Neural progenitor cell (in vitro differentiated cells): ENCODE data around the gene HYOU1. TPM values are rescaled to one million over a fixed set of nuclear protein-coding genes. Genes with fewer than 3 reads are reported as not detected.
"Not testable (repeated sequence)": the region's sequence is repeated elsewhere in the genome, so short reads cannot be mapped to it uniquely, and the experiment has no call there.

Experiments
- DNase-seq: peaks from one replicate; pipeline ENCODE4 v3.0.0-alpha.2; 2016; ENCODE audit warnings: low spot score
- H2AFZ ChIP-seq: fragments of 200-600 bp; sonication (generic); replicated peaks from 2 replicates; pipeline ENCODE4 v1.6.1; 2016; ENCODE audit warnings: antibody characterized with exemption
- H3F3A ChIP-seq: fragments of 200-600 bp; sonication (generic); 2 replicates; pipeline ENCODE4 v1.6.1; 2016; ENCODE audit warnings: antibody characterized with exemption, low read depth
- H3K27ac ChIP-seq: fragments of 200-600 bp; sonication (generic); 2 replicates; pipeline ENCODE4 v1.5.1; 2016; ENCODE audit warnings: mild to moderate bottlenecking
- H3K27me3 ChIP-seq: fragments of 200-600 bp; sonication (generic); 2 replicates; pipeline ENCODE4 v1.6.1; 2016; ENCODE audit warnings: mild to moderate bottlenecking, moderate library complexity
- H3K36me3 ChIP-seq: fragments of 200-600 bp; sonication (generic); 2 replicates; pipeline ENCODE4 v1.5.1; 2016
- H3K4me1 ChIP-seq: fragments of 200-600 bp; sonication (generic); 2 replicates; pipeline ENCODE4 v1.6.1; 2016; ENCODE audit warnings: mixed run types
- H3K4me2 ChIP-seq: fragments of 200-600 bp; sonication (generic); 2 replicates; pipeline ENCODE4 v1.6.1; 2016
- H3K4me3 ChIP-seq: fragments of 200-600 bp; sonication (generic); 2 replicates; pipeline ENCODE4 v1.5.1; 2016
- H3K79me2 ChIP-seq: fragments of 200-600 bp; sonication (generic); 2 replicates; pipeline ENCODE4 v1.6.1; 2016; ENCODE audit warnings: low read depth
- H3K9ac ChIP-seq: fragments of 200-600 bp; sonication (generic); 2 replicates; pipeline ENCODE4 v1.6.1; 2016
- H3K9me3 ChIP-seq: fragments of 200-600 bp; sonication (generic); 2 replicates; pipeline ENCODE4 v1.5.1; 2016; ENCODE audit warnings: low read depth
- H4K20me1 ChIP-seq: fragments of 200-600 bp; sonication (generic); 2 replicates; pipeline ENCODE4 v1.6.1; 2016; ENCODE audit warnings: low read depth
- H3K27ac Mint-ChIP-seq: 3 replicates; pipeline ENCODE4 v1.8.0; 2021; ENCODE audit warnings: mixed read lengths
- H3K27me3 Mint-ChIP-seq: 2 replicates; pipeline ENCODE4 v1.8.0; 2022; ENCODE audit warnings: low read depth, mild to moderate bottlenecking, inconsistent platforms, moderate library complexity, mixed read lengths; ENCODE audit not compliant: insufficient read depth
- H3K36me3 Mint-ChIP-seq: 3 replicates; pipeline ENCODE4 v1.8.0; 2021; ENCODE audit warnings: mixed read lengths
- H3K4me1 Mint-ChIP-seq: 3 replicates; pipeline ENCODE4 v1.8.0; 2021; ENCODE audit warnings: mixed read lengths
- H3K4me3 Mint-ChIP-seq: 3 replicates; pipeline ENCODE4 v1.8.0; 2021; ENCODE audit warnings: mild to moderate bottlenecking, moderate library complexity, mixed read lengths
- H3K9me3 Mint-ChIP-seq: 3 replicates; pipeline ENCODE4 v1.8.0; 2020; ENCODE audit warnings: mixed read lengths
- EZH2 ChIP-seq: fragments of 200-600 bp; sonication (generic); IDR thresholded peaks from 2 replicates; pipeline ENCODE4 v1.6.1; 2017; ENCODE audit warnings: antibody characterized with exemption, mild to moderate bottlenecking, moderate library complexity
- EZH2phosphoT487 ChIP-seq: fragments of 200-600 bp; sonication (generic); IDR thresholded peaks from 2 replicates; pipeline ENCODE4 v1.6.1; 2017; ENCODE audit warnings: antibody characterized with exemption
- total RNA-seq: library from RNA; depleted of rRNA; stranded (reverse); fragments of >200 nt; gene quantifications from 2 replicates; pipeline ENCODE4 v1.2.3, GENCODE V29; 2015; ENCODE audit warnings: low replicate concordance
- TF ChIP-seq, protein P1 (sequence below): fragments of 200-600 bp; sonication (generic); IDR thresholded peaks from 2 replicates; pipeline ENCODE4 v1.5.1; 2017; ENCODE audit warnings: antibody characterized with exemption, mild to moderate bottlenecking

HYOU1 gene
- total RNA-seq, 1 donor from 2014 or later = 129 TPM

GRCh38 chr11:119019996-119020395 is 37.0 kb downstream of the HYOU1 start:
- H3K27ac ChIP-seq = no peak overlapping the region
- H3K4me2 ChIP-seq = peak overlapping the region; percentile 100
- no peak for DNase-seq
- H2AFZ ChIP-seq = no peak overlapping the region
- Mint-ChIP-seq H3K27me3 (peaks cover 5% of the 10 kb centered on the region), H3K4me1 (peaks cover 25% of the 10 kb centered on the region), H3K27ac (no peak overlapping the region), H3K36me3 (peaks cover 24% of the 10 kb centered on the region), H3K9me3 (no peaks in the 10 kb centered on the region), H3K4me3 (peak overlapping the region; percentile 100)
- H3K9ac ChIP-seq = no peak overlapping the region
- peaks cover 66% of the 10 kb centered on the region for H3K79me2 ChIP-seq
- peaks cover 16% of the 10 kb centered on the region for H3K4me1 ChIP-seq
- TF ChIP-seq EZH2 (no peak), EZH2phosphoT487 (no peak)
- H3K36me3 ChIP-seq = peaks cover 5% of the 10 kb centered on the region
- peaks cover 42% of the 10 kb centered on the region for H4K20me1 ChIP-seq
- H3K4me3 ChIP-seq = peak overlapping the region; percentile 91
- H3K27me3 ChIP-seq = no peaks in the 10 kb centered on the region
- H3F3A ChIP-seq = peaks cover 75% of the 10 kb centered on the region
- H3K9me3 ChIP-seq = no peaks in the 10 kb centered on the region

GRCh38 chr11:119018074-119018938 is 38.7 kb downstream of the HYOU1 start, which contains the start of the genes RPS25 and TRAPPC4:
Gene RPS25 (minus strand): TSS chr11:119018343. CDS start chr11:119018284, 59 bp downstream.
Gene TRAPPC4 (plus strand): TSS chr11:119018766. CDS start chr11:119018796, 30 bp downstream.
- Mint-ChIP-seq H3K36me3 (peaks cover 29% of the 10 kb centered on the region), H3K27ac (peak within 1 kb of the TSS; percentile 99), H3K4me1 (peaks cover 22% of the 10 kb centered on the region), H3K27me3 (peaks cover 2% of the 10 kb centered on the region), H3K9me3 (no peaks in the 10 kb centered on the region), H3K4me3 (peak within 1 kb of the TSS; percentile 100)
- no peak for TF ChIP-seq EZH2phosphoT487
- TF ChIP-seq EZH2 = no peak
- TF ChIP-seq, protein P1, sequence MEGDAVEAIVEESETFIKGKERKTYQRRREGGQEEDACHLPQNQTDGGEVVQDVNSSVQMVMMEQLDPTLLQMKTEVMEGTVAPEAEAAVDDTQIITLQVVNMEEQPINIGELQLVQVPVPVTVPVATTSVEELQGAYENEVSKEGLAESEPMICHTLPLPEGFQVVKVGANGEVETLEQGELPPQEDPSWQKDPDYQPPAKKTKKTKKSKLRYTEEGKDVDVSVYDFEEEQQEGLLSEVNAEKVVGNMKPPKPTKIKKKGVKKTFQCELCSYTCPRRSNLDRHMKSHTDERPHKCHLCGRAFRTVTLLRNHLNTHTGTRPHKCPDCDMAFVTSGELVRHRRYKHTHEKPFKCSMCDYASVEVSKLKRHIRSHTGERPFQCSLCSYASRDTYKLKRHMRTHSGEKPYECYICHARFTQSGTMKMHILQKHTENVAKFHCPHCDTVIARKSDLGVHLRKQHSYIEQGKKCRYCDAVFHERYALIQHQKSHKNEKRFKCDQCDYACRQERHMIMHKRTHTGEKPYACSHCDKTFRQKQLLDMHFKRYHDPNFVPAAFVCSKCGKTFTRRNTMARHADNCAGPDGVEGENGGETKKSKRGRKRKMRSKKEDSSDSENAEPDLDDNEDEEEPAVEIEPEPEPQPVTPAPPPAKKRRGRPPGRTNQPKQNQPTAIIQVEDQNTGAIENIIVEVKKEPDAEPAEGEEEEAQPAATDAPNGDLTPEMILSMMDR = peak; percentile 3
- H3K36me3 ChIP-seq = peaks cover 12% of the 10 kb centered on the region
- peak within 1 kb of the TSS; percentile 91 for H3K4me3 ChIP-seq
- peak within 1 kb of the TSS; percentile 100 for H3K4me2 ChIP-seq
- peaks cover 42% of the 10 kb centered on the region for H4K20me1 ChIP-seq
- peak; percentile 96 for DNase-seq
- H3K4me1 ChIP-seq = peaks cover 16% of the 10 kb centered on the region
- H3K27ac ChIP-seq = peak within 1 kb of the TSS; percentile 94
- H3K79me2 ChIP-seq = peaks cover 75% of the 10 kb centered on the region
- H3F3A ChIP-seq = peaks cover 73% of the 10 kb centered on the region
- peak within 1 kb of the TSS; percentile 92 for H3K9ac ChIP-seq
- peak within 1 kb of the TSS; percentile 92 for H2AFZ ChIP-seq
- H3K9me3 ChIP-seq = no peaks in the 10 kb centered on the region
- H3K27me3 ChIP-seq = no peaks in the 10 kb centered on the region

GRCh38 chr11:119017377-119017776 is 39.6 kb downstream of the HYOU1 start:
- not testable (repeated sequence) for H3K27me3 ChIP-seq, H3K9me3 ChIP-seq, DNase-seq, H3K9me3 Mint-ChIP-seq, H2AFZ ChIP-seq, H3K27me3 Mint-ChIP-seq
- Mint-ChIP-seq H3K27ac (peak overlapping the region; percentile 99), H3K36me3 (peaks cover 32% of the 10 kb centered on the region), H3K4me3 (peak overlapping the region; percentile 100), H3K4me1 (peaks cover 22% of the 10 kb centered on the region)
- peak overlapping the region; percentile 92 for H3K9ac ChIP-seq
- H3K4me1 ChIP-seq = peaks cover 16% of the 10 kb centered on the region
- H3F3A ChIP-seq = peaks cover 78% of the 10 kb centered on the region
- H4K20me1 ChIP-seq = peaks cover 42% of the 10 kb centered on the region
- H3K79me2 ChIP-seq = peaks cover 75% of the 10 kb centered on the region
- H3K36me3 ChIP-seq = peaks cover 17% of the 10 kb centered on the region
- H3K4me2 ChIP-seq = peak overlapping the region; percentile 100
- H3K27ac ChIP-seq = peak overlapping the region; percentile 11
- H3K4me3 ChIP-seq = peak overlapping the region; percentile 91

GRCh38 chr11:119016216-119017009 is 40.6 kb downstream of the HYOU1 start:
- Histone ChIP-seq H3K9ac (peak overlapping the region; percentile 92), H3K9me3 (no peaks in the 10 kb centered on the region), H3K4me3 (peak overlapping the region; percentile 91), H3K36me3 (peaks cover 13% of the 10 kb centered on the region), H3F3A (peaks cover 80% of the 10 kb centered on the region), H4K20me1 (peaks cover 40% of the 10 kb centered on the region), H3K4me2 (peak overlapping the region; percentile 100), H3K79me2 (peaks cover 67% of the 10 kb centered on the region), H3K27me3 (no peaks in the 10 kb centered on the region), H3K27ac (peak overlapping the region; percentile 50), H3K4me1 (peaks cover 16% of the 10 kb centered on the region), H2AFZ (no peak overlapping the region)
- Mint-ChIP-seq H3K9me3 (no peaks in the 10 kb centered on the region), H3K36me3 (peaks cover 28% of the 10 kb centered on the region), H3K4me3 (peak overlapping the region; percentile 38), H3K4me1 (peaks cover 22% of the 10 kb centered on the region), H3K27me3 (peaks cover 2% of the 10 kb centered on the region), H3K27ac (no peak overlapping the region)
- DNase-seq = no peak
- TF ChIP-seq EZH2phosphoT487 (no peak), EZH2 (no peak)
- TF ChIP-seq, protein P1 = no peak
